ENCODE data around the gene PHACTR3. TPM values are rescaled to one million over a fixed set of nuclear protein-coding genes. Genes with fewer than 3 reads are reported as not detected.

PHACTR3 gene
- total RNA-seq, 1 experiment from 2014 or later, result 0.11 TPM

DNA sequence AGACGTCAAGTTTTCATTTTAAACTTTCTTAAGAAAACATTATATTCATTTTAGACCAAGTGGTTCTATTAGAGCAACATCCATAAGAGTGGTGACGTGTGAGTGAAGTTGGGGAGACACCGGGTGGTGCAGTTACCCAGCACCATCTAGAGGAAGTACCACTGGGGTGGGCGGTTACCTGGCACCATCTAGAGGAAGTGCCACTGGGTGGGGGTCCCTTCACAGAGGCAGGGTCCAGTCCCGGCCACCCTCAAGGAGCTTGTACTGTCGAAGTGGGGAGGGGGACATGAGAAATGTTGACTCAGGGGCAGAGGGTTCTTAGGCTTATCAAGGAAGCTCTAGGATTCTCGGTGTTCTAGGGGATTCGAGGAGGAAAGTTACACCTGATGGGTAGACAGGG, 26.2 kb downstream of the PHACTR3 start:
- intact Hi-C loops (cut with micrococcal nuclease; ENCODE audit: unreplicated experiment), result no loop called here

DNA sequence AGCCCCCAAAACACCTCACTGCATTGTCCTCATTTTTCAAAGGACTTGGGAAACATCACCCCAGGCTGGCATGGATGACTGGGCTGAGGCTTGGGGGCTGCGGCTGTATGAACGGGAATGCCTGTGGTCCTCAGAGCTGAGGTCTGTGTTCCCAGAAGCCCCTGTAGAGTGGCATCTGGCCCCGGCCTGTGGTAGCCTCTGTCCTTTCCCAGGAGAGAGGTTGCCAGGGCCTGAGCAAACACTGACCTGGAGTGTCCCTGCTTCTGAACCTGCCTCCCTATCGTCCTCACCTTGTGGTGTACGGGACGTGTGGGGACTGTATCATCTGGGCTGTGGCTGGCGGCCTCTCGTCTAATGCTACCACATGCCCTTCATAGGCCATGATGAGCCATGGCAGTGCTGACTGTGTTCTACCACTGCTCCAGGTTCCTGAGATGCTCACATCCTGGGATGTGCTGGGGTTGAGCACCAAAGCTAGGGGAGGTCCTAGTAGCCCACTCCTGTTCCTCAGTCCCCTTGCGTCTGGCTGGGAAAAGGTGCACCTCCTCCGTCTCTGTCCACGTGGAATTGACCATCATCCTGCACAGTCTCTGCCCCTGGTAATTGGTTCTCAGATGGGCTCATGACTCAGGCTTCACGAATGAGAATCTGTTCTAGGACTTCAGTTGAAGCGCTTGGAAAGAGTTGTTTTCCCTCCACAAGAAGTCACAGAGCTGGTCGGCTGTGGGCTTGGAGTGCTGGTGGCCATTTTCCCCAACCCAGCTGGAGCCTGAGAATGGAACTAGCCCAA, 27.6 kb downstream of the PHACTR3 start:
- Mint-ChIP-seq H3K27me3 (ENCODE audit: insufficient read depth, unreplicated experiment) (peaks cover 40% of the 10 kb centered on the region), H3K4me1 (ENCODE audit: low read depth, unreplicated experiment) (no peaks in the 10 kb centered on the region), H3K4me3 (ENCODE audit: unreplicated experiment) (no peak overlapping the region), H3K36me3 (ENCODE audit: insufficient read depth, unreplicated experiment) (no peaks in the 10 kb centered on the region), H3K27ac (ENCODE audit: unreplicated experiment) (no peak overlapping the region), H3K9me3 (ENCODE audit: unreplicated experiment) (no peaks in the 10 kb centered on the region)
- H3K4me3 ChIP-seq (ENCODE audit: low read depth, low read length), result no peak overlapping the region
- ChIA-PET POLR2A (no interaction called here), CTCF (no interaction called here)
- intact Hi-C loops (cut with micrococcal nuclease; ENCODE audit: unreplicated experiment), result no loop called here
- BruUV-seq (replicated peaks), result no TSS peak
- H3K4me1 ChIP-seq, result no peaks in the 10 kb centered on the region
- H3K9me3 ChIP-seq, result 0 out of 2 replicates have a peak, but pooled peaks cover 3% of the 10 kb centered on the region
- H3K36me3 ChIP-seq (ENCODE audit: control insufficient read depth, insufficient read depth, low read length), result no peaks in the 10 kb centered on the region
- peaks cover 1% of the 10 kb centered on the region; the same call in 1 of the 2 replicates for H3K27me3 ChIP-seq (replicated peaks; ENCODE audit: control insufficient read depth, insufficient read depth, low read length)
- DNase-seq, result peak in 1 of 2 experiments; percentile 31
- TF ChIP-seq, protein P1, sequence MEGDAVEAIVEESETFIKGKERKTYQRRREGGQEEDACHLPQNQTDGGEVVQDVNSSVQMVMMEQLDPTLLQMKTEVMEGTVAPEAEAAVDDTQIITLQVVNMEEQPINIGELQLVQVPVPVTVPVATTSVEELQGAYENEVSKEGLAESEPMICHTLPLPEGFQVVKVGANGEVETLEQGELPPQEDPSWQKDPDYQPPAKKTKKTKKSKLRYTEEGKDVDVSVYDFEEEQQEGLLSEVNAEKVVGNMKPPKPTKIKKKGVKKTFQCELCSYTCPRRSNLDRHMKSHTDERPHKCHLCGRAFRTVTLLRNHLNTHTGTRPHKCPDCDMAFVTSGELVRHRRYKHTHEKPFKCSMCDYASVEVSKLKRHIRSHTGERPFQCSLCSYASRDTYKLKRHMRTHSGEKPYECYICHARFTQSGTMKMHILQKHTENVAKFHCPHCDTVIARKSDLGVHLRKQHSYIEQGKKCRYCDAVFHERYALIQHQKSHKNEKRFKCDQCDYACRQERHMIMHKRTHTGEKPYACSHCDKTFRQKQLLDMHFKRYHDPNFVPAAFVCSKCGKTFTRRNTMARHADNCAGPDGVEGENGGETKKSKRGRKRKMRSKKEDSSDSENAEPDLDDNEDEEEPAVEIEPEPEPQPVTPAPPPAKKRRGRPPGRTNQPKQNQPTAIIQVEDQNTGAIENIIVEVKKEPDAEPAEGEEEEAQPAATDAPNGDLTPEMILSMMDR (IDR thresholded peaks at IDR 0.05; ENCODE audit: insufficient read depth in 1 of 2, low read depth in 1 of 2, low read length in 1 of 2, severe bottlenecking in 1 of 2, unreplicated experiment in 1 of 2), result no peak

More for the DNA sequence above, 26.2 kb downstream of the PHACTR3 start:
- no peak overlapping the region for H3K4me3 ChIP-seq (ENCODE audit: low read depth, low read length)
- ChIA-PET POLR2A (no interaction called here), CTCF (no interaction called here)
- Mint-ChIP-seq H3K36me3 (ENCODE audit: insufficient read depth, unreplicated experiment) (no peaks in the 10 kb centered on the region), H3K4me1 (ENCODE audit: low read depth, unreplicated experiment) (no peaks in the 10 kb centered on the region), H3K9me3 (ENCODE audit: unreplicated experiment) (no peaks in the 10 kb centered on the region), H3K4me3 (ENCODE audit: unreplicated experiment) (no peak overlapping the region), H3K27ac (ENCODE audit: unreplicated experiment) (no peak overlapping the region), H3K27me3 (ENCODE audit: insufficient read depth, unreplicated experiment) (peaks cover 48% of the 10 kb centered on the region)
- H3K36me3 ChIP-seq (ENCODE audit: control insufficient read depth, insufficient read depth, low read length), result no peaks in the 10 kb centered on the region
- peak in 1 of 2 experiments; percentile 29 for DNase-seq
- H3K4me1 ChIP-seq, result no peaks in the 10 kb centered on the region
- no TSS peak for BruUV-seq (replicated peaks)
- H3K27me3 ChIP-seq (replicated peaks; ENCODE audit: control insufficient read depth, insufficient read depth, low read length), result peaks cover 1% of the 10 kb centered on the region; the same call in 1 of the 2 replicates
- TF ChIP-seq, protein P1 (IDR thresholded peaks at IDR 0.05; ENCODE audit: insufficient read depth in 1 of 2, low read depth in 1 of 2, low read length in 1 of 2, severe bottlenecking in 1 of 2, unreplicated experiment in 1 of 2), result no peak
- H3K9me3 ChIP-seq, result 0 out of 2 replicates have a peak, but pooled peaks cover 3% of the 10 kb centered on the region

DNA sequence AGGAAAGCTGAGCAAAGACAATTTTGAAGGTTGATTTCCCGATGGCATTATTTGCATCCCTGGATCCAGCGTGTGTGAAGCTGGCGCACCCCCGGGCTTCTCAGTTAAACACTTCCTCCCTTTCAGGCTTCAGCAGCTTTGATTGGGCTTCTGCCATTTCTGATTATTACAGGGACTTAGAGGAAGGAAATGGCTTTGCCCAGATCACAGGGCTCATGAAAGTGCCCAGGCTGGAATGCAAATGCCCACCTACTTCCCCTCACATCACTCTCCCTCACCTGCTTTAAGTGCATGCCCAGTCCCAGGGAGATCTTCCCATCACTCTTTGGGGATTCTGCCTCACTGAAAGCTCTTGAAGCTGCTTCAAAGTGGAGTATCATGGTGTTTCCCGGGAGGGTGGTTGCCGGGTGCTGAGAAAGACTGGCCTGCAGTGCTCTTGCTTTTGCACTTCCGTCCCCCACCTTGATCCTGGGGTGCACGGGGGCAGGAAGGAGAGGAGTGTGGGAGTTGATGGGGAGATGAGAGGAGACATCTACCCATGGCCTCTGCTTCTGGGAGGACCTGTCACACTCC, 28.3 kb downstream of the PHACTR3 start:
- Histone ChIP-seq H3K36me3 (ENCODE audit: control insufficient read depth, insufficient read depth, low read length) (no peaks in the 10 kb centered on the region), H3K4me1 (no peaks in the 10 kb centered on the region), H3K27me3 (replicated peaks; ENCODE audit: control insufficient read depth, insufficient read depth, low read length) (peaks cover 1% of the 10 kb centered on the region; the same call in 1 of the 2 replicates), H3K4me3 (ENCODE audit: low read depth, low read length) (no peak overlapping the region), H3K9me3 (0 out of 2 replicates have a peak, but pooled peaks cover 3% of the 10 kb centered on the region)
- peaks cover 37% of the 10 kb centered on the region for H3K27me3 Mint-ChIP-seq (ENCODE audit: insufficient read depth, unreplicated experiment)
- no peaks in the 10 kb centered on the region for H3K36me3 Mint-ChIP-seq (ENCODE audit: insufficient read depth, unreplicated experiment)
- BruUV-seq (replicated peaks), result no TSS peak
- no peaks in the 10 kb centered on the region for H3K4me1 Mint-ChIP-seq (ENCODE audit: low read depth, unreplicated experiment)
- no peaks in the 10 kb centered on the region for H3K9me3 Mint-ChIP-seq (ENCODE audit: unreplicated experiment)
- ChIA-PET CTCF (no interaction called here), POLR2A (no interaction called here)
- intact Hi-C loops (cut with micrococcal nuclease; ENCODE audit: unreplicated experiment), result no loop called here
- DNase-seq, result peak in 1 of 2 experiments; percentile 31
- no peak overlapping the region for H3K27ac Mint-ChIP-seq (ENCODE audit: unreplicated experiment)
- no peak overlapping the region for H3K4me3 Mint-ChIP-seq (ENCODE audit: unreplicated experiment)
- TF ChIP-seq, protein P1 (IDR thresholded peaks at IDR 0.05; ENCODE audit: insufficient read depth in 1 of 2, low read depth in 1 of 2, low read length in 1 of 2, severe bottlenecking in 1 of 2, unreplicated experiment in 1 of 2), result no peak
